ENCODE results near the gene MORN2.
A peak's percentile ranks its signal among the peaks of the same experiment; 100 is the strongest.

MORN2 gene

GRCh38 chr2:38892819-38893218, 17.0 kb downstream of the MORN2 start:
- no peak for DNase-seq

GRCh38 chr2:38898256-38898655, 22.5 kb downstream of the MORN2 start:
- no peak for DNase-seq

- no peak for DNase-seq
Measured at GRCh38 chr2:38900726-38901125, 24.9 kb downstream of the MORN2 start.

GRCh38 chr2:38905251-38905650, 29.5 kb downstream of the MORN2 start:
- no peak for DNase-seq

GRCh38 chr2:38907242-38907641, 31.5 kb downstream of the MORN2 start:
- no peak for DNase-seq

GRCh38 chr2:38907743-38908562, 32.2 kb downstream of the MORN2 start:
- peak; percentile 85 for DNase-seq

GRCh38 chr2:38909872-38910271, 34.1 kb downstream of the MORN2 start:
- no peak for DNase-seq

- no peak for DNase-seq
Measured at GRCh38 chr2:38911191-38911590, 35.4 kb downstream of the MORN2 start.

GRCh38 chr2:38912619-38913018, 36.8 kb downstream of the MORN2 start:
- no peak for DNase-seq

GRCh38 chr2:38922389-38922788, 46.6 kb downstream of the MORN2 start:
- no peak for DNase-seq

- DNase-seq = no peak
Measured at GRCh38 chr2:38922902-38923301, 47.1 kb downstream of the MORN2 start.

- DNase-seq = no peak
Measured at GRCh38 chr2:38925982-38926381, 50.2 kb downstream of the MORN2 start.

- DNase-seq = no peak
Measured at GRCh38 chr2:38930600-38930999, 54.8 kb downstream of the MORN2 start.

Measured in activated CD4-positive, alpha-beta T cell treated with anti-CD3 and anti-CD28 coated beads, Interleukin-10, Interleukin-2, amounts not matched to agents 100 ng/mL and 50 ng/mL, durations not matched to agents 16 hours and 8 hours (primary cell).